GM12878 (cell line): ENCODE results near the gene EDARADD. TPM values are rescaled to one million over a fixed set of nuclear protein-coding genes. Genes with fewer than 3 reads are reported as not detected.

Experiments used
- ATAC-seq: fragments of 200-7000 bp; cut with Tn5 transposase; 3 replicates; pipeline ENCODE4 v1.9.1; 2020; ENCODE audit warnings: mild to moderate bottlenecking, moderate library complexity
- BruUV-seq: library from RNA; stranded (reverse); fragments of 400-500 nt; replicated peaks from 2 replicates; lab custom pipeline; 2021; lab: Mats Ljungman, UMichigan
- CTCF ChIA-PET: fragments of 300-600 bp; sonication (Branson Sonifier 250); formaldehyde crosslinking; extraction: SDS; loops from one replicate; lab custom pipeline; 2021; ENCODE audit warnings: inconsistent platforms; lab: Yijun Ruan, JAX
- POLR2A ChIA-PET: fragments of 350-600 bp; formaldehyde crosslinking; extraction: SDS; loops from one replicate; lab custom pipeline; 2021; ENCODE audit warnings: inconsistent platforms; lab: Charles Lee
- RAD21 ChIA-PET: fragments of 300-600 bp; sonication (Branson Sonifier 250); formaldehyde crosslinking; loops from one replicate; lab custom pipeline; 2023; ENCODE audit warnings: antibody characterized with exemption; ENCODE audit not compliant: unreplicated experiment; lab: Charles Lee
- SMC1A ChIA-PET: fragments of 300-600 bp; sonication (Branson Sonifier 250); formaldehyde crosslinking; loops from one replicate; lab custom pipeline; 2023; ENCODE audit not compliant: unreplicated experiment, uncharacterized antibody; lab: Charles Lee
- DNase-seq: peaks from one replicate; pipeline ENCODE4 v3.0.0-alpha.2; 2011; ENCODE audit warnings: low read depth, low spot score
- FAIRE-seq: peaks from 3 replicates; lab custom pipeline; 2011; peaks lifted over from hg19 to GRCh38; lab: Jason Lieb, UNC
- H2AFZ ChIP-seq: 2 replicates; pipeline ENCODE4 v1.6.0; 2011; ENCODE audit warnings: low read depth, low read length, control low read depth; ENCODE audit not compliant: control insufficient read depth
- H3K27ac ChIP-seq: 2 replicates; pipeline ENCODE4 v1.5.1; 2011; ENCODE audit warnings: control low read depth; ENCODE audit not compliant: control insufficient read depth, insufficient read depth
- H3K27me3 ChIP-seq, 2 experiments: replicated peaks in 1 of 2; 2 replicates each; pipeline versions ENCODE4 v1.6.0 to v1.6.1; 2011; ENCODE audit warnings: low read length in 1 of 2; ENCODE audit not compliant: control insufficient read depth in 2 of 2, insufficient read depth in 2 of 2
- H3K36me3 ChIP-seq, 2 experiments: 2 replicates each; pipeline ENCODE4 v1.5.1; 2011; ENCODE audit warnings: low read length in 1 of 2; ENCODE audit not compliant: control insufficient read depth in 2 of 2, insufficient read depth in 2 of 2
- H3K4me1 ChIP-seq: 2 replicates; pipeline ENCODE4 v1.6.1; 2011; ENCODE audit warnings: mild to moderate bottlenecking, low read length, moderate library complexity, mixed read lengths; ENCODE audit not compliant: control insufficient read depth, insufficient read depth
- H3K4me2 ChIP-seq: 2 replicates; pipeline ENCODE4 v1.6.0; 2011; ENCODE audit warnings: control low read depth; ENCODE audit not compliant: control insufficient read depth, insufficient read depth
- H3K4me3 ChIP-seq: fragments of 200-600 bp; sonication (generic); 2 replicates; pipeline ENCODE4 v1.5.1; 2016
- H3K79me2 ChIP-seq: 2 replicates; pipeline ENCODE4 v1.6.0; 2011; ENCODE audit warnings: low read length; ENCODE audit not compliant: control insufficient read depth, insufficient read depth
- H3K9ac ChIP-seq: 2 replicates; pipeline ENCODE4 v1.8.0; 2011; ENCODE audit warnings: low read length, control low read depth, mixed read lengths; ENCODE audit not compliant: control insufficient read depth, insufficient read depth
- H3K9me3 ChIP-seq: replicated peaks from 3 replicates; pipeline ENCODE4 v1.5.1; 2011; ENCODE audit warnings: mild to moderate bottlenecking, low read length; ENCODE audit not compliant: control insufficient read depth, insufficient read depth
- H4K20me1 ChIP-seq: 2 replicates; pipeline ENCODE4 v1.6.0; 2011; ENCODE audit not compliant: control insufficient read depth, insufficient read depth
- E2F4 ChIP-seq: IDR thresholded peaks from 2 replicates; pipeline ENCODE4 v1.6.1; 2012; ENCODE audit warnings: low read depth, low read length, improper control_type of control experiment
- E2F8 ChIP-seq: fragments of 450-650 bp; IDR thresholded peaks from 2 replicates; pipeline ENCODE4 v1.6.1; 2018; ENCODE audit warnings: mild to moderate bottlenecking, low read depth, moderate library complexity; ENCODE audit not compliant: partially characterized antibody
- EZH2 ChIP-seq: IDR thresholded peaks from 2 replicates; pipeline ENCODE4 v1.6.1; 2012; ENCODE audit warnings: low read depth, mild to moderate bottlenecking, control low read depth, inconsistent platforms, low read length, borderline replicate concordance; ENCODE audit not compliant: control insufficient read depth
- HDAC2 ChIP-seq: fragments of 200-600 bp; sonication (generic); IDR thresholded peaks from 2 replicates; pipeline ENCODE4 v1.6.1; 2017
- HDAC6 ChIP-seq: fragments of 200-600 bp; sonication (generic); IDR thresholded peaks from one replicate; pipeline ENCODE4 v1.8.0; 2017; ENCODE audit warnings: antibody characterized with exemption; ENCODE audit not compliant: unreplicated experiment
- NRF1 ChIP-seq: conservative IDR thresholded peaks from 2 replicates; pipeline ENCODE4 v1.6.1; 2011; ENCODE audit warnings: mild to moderate bottlenecking, low read depth, low read length, improper control_type of control experiment
- ZNF384 ChIP-seq: IDR thresholded peaks from 2 replicates; pipeline ENCODE4 v1.6.1; 2012; ENCODE audit warnings: low read depth, mild to moderate bottlenecking, low read length, improper control_type of control experiment, borderline replicate concordance
- ZNF687 ChIP-seq: fragments of 450-650 bp; IDR thresholded peaks from 2 replicates; pipeline ENCODE4 v1.6.1; 2017; ENCODE audit warnings: mild to moderate bottlenecking, moderate library complexity
- WGBS: methylation state at CpG from one replicate; pipeline ENCODE4 v1.1.6; 2016; ENCODE audit warnings: low lambda C conversion rate; ENCODE audit not compliant: insufficient replicate concordance, insufficient coverage; ENCODE audit errors: missing lambda C conversion rate; 5-methylcytosine and 5-hydroxymethylcytosine counted together
- in situ Hi-C: fragments of 300-500 bp; cut with MboI; formaldehyde crosslinking; loops from 9 replicates; pipeline ENCODE4 v1.14.3; 2018; ENCODE audit warnings: mixed read lengths
- intact Hi-C: fragments of 100-400 bp; cut with micrococcal nuclease; formaldehyde crosslinking; loops from one replicate; pipeline ENCODE4 v1.14.2; 2022; ENCODE audit not compliant: unreplicated experiment
- polyA plus RNA-seq, 11 experiments: library from polyadenylated mRNA; depleted of rRNA in 4 of 11; unstranded in 6 of 11; stranded (reverse) in 5 of 11; fragments of >200 nt; fragmentation: Nextera tagmentation in 4 of 11; fragmentation: Illumina TruSeq in 1 of 11; extraction: Ambion mirVana in 4 of 11; extraction: Trizol in 1 of 11; gene quantifications; 1 replicate in 1 of 11; 2 replicates in 10 of 11; pipeline versions ENCODE4 v1.2.1 to v1.2.3, GENCODE V29; 2011 to 2016; ENCODE audit warnings: inconsistent platforms in 2 of 11, missing spikeins in 2 of 11, low read depth in 1 of 11
- total RNA-seq, 4 experiments: library from RNA; depleted of rRNA in 3 of 4; stranded (reverse); fragments of >200 nt in 3 of 4; fragmentation: Illumina TruSeq in 1 of 4; extraction: Trizol in 1 of 4; gene quantifications; 2 replicates each; pipeline versions ENCODE4 v1.2.1 to v1.2.3, GENCODE V29; 2013 to 2021
- TF ChIP-seq, protein P1 (sequence below): IDR thresholded peaks from 2 replicates; pipeline ENCODE4 v1.6.1; 2012; ENCODE audit warnings: low read depth, low read length, improper control_type of control experiment

Gene EDARADD
- total and polyA plus RNA-seq, 10 of the 15 experiments (the other 5 are each of a cell fraction or from before 2014, with no cell fraction given) = 0.58 to 6.1 (median 4.7) TPM

- Histone ChIP-seq H3K27ac (no peak overlapping the region), H3K36me3 (no peaks in the 10 kb centered on the region), H3K27me3 (no peaks in the 10 kb centered on the region; a peak in 1 of 4 replicates), H3K4me3 (no peak overlapping the region), H3K9me3 (no peaks in the 10 kb centered on the region; the same call in 2 of the 3 replicates), H3K4me2 (no peak overlapping the region), H3K4me1 (no peaks in the 10 kb centered on the region), H3K9ac (no peak overlapping the region), H4K20me1 (no peaks in the 10 kb centered on the region), H2AFZ (no peak overlapping the region), H3K79me2 (no peaks in the 10 kb centered on the region)
- ATAC-seq (no peak), FAIRE-seq (no peak), DNase-seq (no peak)
- BruUV-seq = no TSS peak
- ChIA-PET CTCF (interaction anchor here (0.6 kb wide), 1 partner anchor 116 kb away, joined by 3 read pairs; no protein-coding TSS in a partner anchor), SMC1A (no interaction called here), RAD21 (interaction anchor here (0.6 kb wide), 1 partner anchor 273 kb away, joined by 3 read pairs; no protein-coding TSS in a partner anchor), POLR2A (no interaction called here)
- in situ Hi-C loops (no loop called here), intact Hi-C loops (no loop called here)
- 48% methylated on average over 7 of the region's 7 CpGs for WGBS
- TF ChIP-seq HDAC6 (no peak), ZNF384 (no peak), E2F4 (no peak), NRF1 (no peak), E2F8 (no peak), HDAC2 (no peak), EZH2 (no peak), ZNF687 (no peak)
- TF ChIP-seq, protein P1, sequence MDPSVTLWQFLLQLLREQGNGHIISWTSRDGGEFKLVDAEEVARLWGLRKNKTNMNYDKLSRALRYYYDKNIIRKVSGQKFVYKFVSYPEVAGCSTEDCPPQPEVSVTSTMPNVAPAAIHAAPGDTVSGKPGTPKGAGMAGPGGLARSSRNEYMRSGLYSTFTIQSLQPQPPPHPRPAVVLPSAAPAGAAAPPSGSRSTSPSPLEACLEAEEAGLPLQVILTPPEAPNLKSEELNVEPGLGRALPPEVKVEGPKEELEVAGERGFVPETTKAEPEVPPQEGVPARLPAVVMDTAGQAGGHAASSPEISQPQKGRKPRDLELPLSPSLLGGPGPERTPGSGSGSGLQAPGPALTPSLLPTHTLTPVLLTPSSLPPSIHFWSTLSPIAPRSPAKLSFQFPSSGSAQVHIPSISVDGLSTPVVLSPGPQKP = no peak
Observed at GRCh38 chr1:236361909-236362590, 32.0 kb upstream of the EDARADD start.
